Epithelial cell of proximal tubule (primary cell): ENCODE measurements around the gene LTBR. TPM values are rescaled to one million over a fixed set of nuclear protein-coding genes. Genes with fewer than 3 reads are reported as not detected.

ENCODE experiments used
- DNase-seq: peaks from one replicate; pipeline ENCODE4 v3.0.0-alpha.2; 2011; ENCODE audit warnings: low read depth
- H3K4me3 ChIP-seq: 2 replicates; pipeline ENCODE4 v1.5.1; 2011; ENCODE audit warnings: low read depth, mild to moderate bottlenecking, low read length
- CTCF ChIP-seq: conservative IDR thresholded peaks from 2 replicates; pipeline ENCODE4 v1.5.1; 2012; ENCODE audit warnings: low read depth, mild to moderate bottlenecking, low read length
- total RNA-seq: library from RNA; depleted of rRNA; stranded (reverse); fragments of >200 nt; gene quantifications from 2 replicates; pipeline ENCODE4 v1.2.3, GENCODE V29; 2015

The LTBR gene
- total RNA-seq, 1 donor from 2014 or later = 152 TPM

GRCh38 chr12:6396031-6396430 is 12.1 kb downstream of the LTBR start:
- no peak for TF ChIP-seq CTCF
- DNase-seq = no peak
- H3K4me3 ChIP-seq = no peak overlapping the region

GRCh38 chr12:6399884-6400644 is 16.1 kb downstream of the LTBR start:
- no peak for TF ChIP-seq CTCF
- no peak overlapping the region for H3K4me3 ChIP-seq
- no peak for DNase-seq

GRCh38 chr12:6404390-6404789 is 20.4 kb downstream of the LTBR start:
- no peak for DNase-seq
- TF ChIP-seq CTCF = no peak
- no peak overlapping the region for H3K4me3 ChIP-seq

GRCh38 chr12:6405963-6406362 is 22.0 kb downstream of the LTBR start:
- no peak for DNase-seq
- H3K4me3 ChIP-seq = no peak overlapping the region
- TF ChIP-seq CTCF = no peak

- no peak overlapping the region for H3K4me3 ChIP-seq
- TF ChIP-seq CTCF = no peak
- DNase-seq = no peak
These were observed 23.4 kb downstream of the LTBR start for GRCh38 chr12:6407236-6407954.

GRCh38 chr12:6416596-6416995 is 32.6 kb downstream of the LTBR start:
- H3K4me3 ChIP-seq = no peak overlapping the region
- TF ChIP-seq CTCF = no peak
- no peak for DNase-seq

- no peak for TF ChIP-seq CTCF
- no peak overlapping the region for H3K4me3 ChIP-seq
- DNase-seq = no peak
These were observed 34.8 kb downstream of the LTBR start for GRCh38 chr12:6418796-6419195.
